H1 (cell line): ENCODE measurements around the gene ASIC2. TPM values are rescaled to one million over a fixed set of nuclear protein-coding genes. Genes with fewer than 3 reads are reported as not detected.

Source experiments
- CTCF ChIA-PET: fragments of 300-600 bp; sonication (Branson Sonifier 250); formaldehyde crosslinking; loops from one replicate; lab custom pipeline; 2021; ENCODE audit not compliant: partially characterized antibody; lab: Charles Lee
- POLR2A ChIA-PET: fragments of 300-600 bp; sonication (Branson Sonifier 250); formaldehyde crosslinking; loops from one replicate; lab custom pipeline; 2021; ENCODE audit warnings: inconsistent platforms; ENCODE audit not compliant: partially characterized antibody; lab: Charles Lee
- DNase-seq, 2 experiments: peaks; one replicate each; pipeline versions ENCODE4 v3.0.0 to v3.0.0-alpha.2; 2010 to 2022; ENCODE audit warnings: low spot score in 2 of 2, low read depth in 1 of 2, mixed read lengths in 1 of 2
- FAIRE-seq: peaks from 2 replicates; lab custom pipeline; 2011; peaks lifted over from hg19 to GRCh38; lab: Jason Lieb, UNC
- H2AFZ ChIP-seq: 2 replicates; pipeline ENCODE4 v1.8.1; 2012; ENCODE audit warnings: low read length, inconsistent platforms
- H2AK5ac ChIP-seq: 2 replicates; pipeline ENCODE4 v1.6.1; 2013; ENCODE audit warnings: low read depth, low read length
- H2BK120ac ChIP-seq: replicated peaks from 2 replicates; pipeline ENCODE3; 2013; ENCODE audit warnings: low read depth, low read length, inconsistent platforms
- H2BK12ac ChIP-seq: 2 replicates; pipeline ENCODE4 v1.6.1; 2013; ENCODE audit warnings: low read depth, low read length
- H2BK15ac ChIP-seq: 2 replicates; pipeline ENCODE4 v1.6.1; 2013; ENCODE audit warnings: low read length
- H2BK20ac ChIP-seq: 2 replicates; pipeline ENCODE4 v1.6.1; 2013; ENCODE audit warnings: low read length
- H2BK5ac ChIP-seq: 2 replicates; pipeline ENCODE4 v1.6.1; 2013; ENCODE audit warnings: low read depth, low read length
- H3K14ac ChIP-seq: 2 replicates; pipeline ENCODE4 v1.6.1; 2013; ENCODE audit warnings: inconsistent platforms; ENCODE audit not compliant: insufficient read length
- H3K18ac ChIP-seq: 2 replicates; pipeline ENCODE4 v1.6.1; 2013; ENCODE audit warnings: low read length; ENCODE audit errors: extremely low read depth
- H3K23ac ChIP-seq: 2 replicates; pipeline ENCODE4 v1.6.1; 2013; ENCODE audit warnings: inconsistent platforms; ENCODE audit not compliant: insufficient read length
- H3K23me2 ChIP-seq: 2 replicates; pipeline ENCODE4 v1.6.1; 2013; ENCODE audit warnings: low read depth, low read length
- H3K27ac ChIP-seq: 2 replicates; pipeline ENCODE4 v1.6.1; 2011; ENCODE audit warnings: low read depth, low read length, inconsistent platforms
- H3K27me3 ChIP-seq, 4 experiments: replicated peaks in 1 of 4; 1 replicate in 1 of 4; 2 replicates in 3 of 4; pipeline versions ENCODE4 v1.6.1 to v1.8.1; 2011 to 2013; ENCODE audit warnings: low read length in 3 of 4, mild to moderate bottlenecking in 3 of 4, inconsistent platforms in 2 of 4, mixed read lengths in 2 of 4, moderate library complexity in 1 of 4; ENCODE audit not compliant: control insufficient read depth in 3 of 4, insufficient read depth in 3 of 4; ENCODE audit errors: extremely low read depth in 1 of 4
- H3K36me3 ChIP-seq, 4 experiments: 2 replicates each; pipeline versions ENCODE4 v1.6.1 to v1.8.1; 2011 to 2013; ENCODE audit warnings: mild to moderate bottlenecking in 4 of 4, low read length in 3 of 4, moderate library complexity in 2 of 4, control low read depth in 1 of 4, inconsistent platforms in 1 of 4; ENCODE audit not compliant: insufficient read depth in 4 of 4, control insufficient read depth in 2 of 4
- H3K4ac ChIP-seq: replicated peaks from 2 replicates; pipeline ENCODE3; 2013; ENCODE audit warnings: low read length, low read depth, mixed read lengths, inconsistent platforms; ENCODE audit not compliant: insufficient read length
- H3K4me1 ChIP-seq, 4 experiments: replicated peaks in 1 of 4; 1 replicate in 1 of 4; 2 replicates in 3 of 4; pipeline versions ENCODE4 v1.6.1 to v1.8.1; 2011 to 2013; ENCODE audit warnings: low read length in 3 of 4, inconsistent platforms in 2 of 4, mixed read lengths in 1 of 4; ENCODE audit not compliant: insufficient read depth in 4 of 4, control insufficient read depth in 3 of 4
- H3K4me2 ChIP-seq, 2 experiments: 2 replicates each; pipeline versions ENCODE4 v1.6.1 to v1.8.1; 2011 to 2013; ENCODE audit warnings: low read depth in 2 of 2, low read length in 2 of 2, control low read depth in 1 of 2, inconsistent platforms in 1 of 2, mild to moderate bottlenecking in 1 of 2; ENCODE audit not compliant: insufficient read depth in 1 of 2
- H3K4me3 ChIP-seq, 4 experiments: fragments of 200-600, 300-600 bp in 1 of 4; sonication (generic), shearing (Covaris generic), sonication (Bioruptor Twin) in 1 of 4; 2 replicates each; pipeline versions ENCODE4 v1.5.1 to v1.8.1; 2011 to 2016; ENCODE audit warnings: low read length in 4 of 4, low read depth in 3 of 4, control low read depth in 2 of 4, inconsistent platforms in 2 of 4, mild to moderate bottlenecking in 2 of 4, mixed read lengths in 1 of 4, moderate library complexity in 1 of 4; ENCODE audit not compliant: insufficient read depth in 2 of 4; ENCODE audit errors: extremely low read depth in 1 of 4
- H3K56ac ChIP-seq: replicated peaks from 2 replicates; pipeline ENCODE3; 2013; ENCODE audit warnings: low read depth, mild to moderate bottlenecking, mixed read lengths, low read length, inconsistent platforms; ENCODE audit not compliant: insufficient read length
- H3K79me1 ChIP-seq: 2 replicates; pipeline ENCODE4 v1.6.1; 2013; ENCODE audit warnings: low read depth, low read length, control low read depth
- H3K79me2 ChIP-seq, 2 experiments: 2 replicates each; pipeline versions ENCODE4 v1.6.1 to v1.8.1; 2012 to 2013; ENCODE audit warnings: low read length in 2 of 2, mild to moderate bottlenecking in 2 of 2, inconsistent platforms in 1 of 2; ENCODE audit not compliant: insufficient read depth in 2 of 2, control insufficient read depth in 1 of 2
- H3K9ac ChIP-seq, 4 experiments: replicated peaks in 1 of 4; 1 replicate in 1 of 4; 2 replicates in 3 of 4; pipeline versions ENCODE4 v1.6.1 to v1.8.1; 2011 to 2013; ENCODE audit warnings: low read depth in 3 of 4, low read length in 3 of 4, control low read depth in 2 of 4, mild to moderate bottlenecking in 2 of 4, moderate library complexity in 2 of 4, inconsistent platforms in 1 of 4; ENCODE audit errors: extremely low read depth in 1 of 4
- H3K9me3 ChIP-seq, 2 experiments: 2 replicates each; pipeline versions ENCODE4 v1.6.1 to v1.8.1; 2012 to 2013; ENCODE audit warnings: mild to moderate bottlenecking in 2 of 2, moderate library complexity in 2 of 2, control low read depth in 1 of 2, inconsistent platforms in 1 of 2, low read depth in 1 of 2, low read length in 1 of 2, mixed read lengths in 1 of 2; ENCODE audit not compliant: insufficient read depth in 2 of 2
- H4K20me1 ChIP-seq, 2 experiments: replicated peaks in 1 of 2; 2 replicates each; pipeline versions ENCODE3 to v1.8.1; 2011 to 2013; ENCODE audit warnings: inconsistent platforms in 2 of 2, low read length in 2 of 2, mild to moderate bottlenecking in 1 of 2; ENCODE audit not compliant: insufficient read depth in 2 of 2, control insufficient read depth in 1 of 2
- H4K5ac ChIP-seq: 2 replicates; pipeline ENCODE4 v1.6.1; 2013; ENCODE audit warnings: low read length, low read depth, mixed read lengths, inconsistent platforms; ENCODE audit not compliant: insufficient read length
- H4K8ac ChIP-seq: 2 replicates; pipeline ENCODE4 v1.8.0; 2013; ENCODE audit warnings: mild to moderate bottlenecking, moderate library complexity, low read length, inconsistent platforms; ENCODE audit not compliant: insufficient read depth; ENCODE audit errors: extremely low read depth
- H4K91ac ChIP-seq: replicated peaks from 2 replicates; pipeline ENCODE3; 2013; ENCODE audit warnings: low read length, mixed read lengths, inconsistent platforms; ENCODE audit not compliant: insufficient read length
- JUND ChIP-seq: IDR thresholded peaks from 2 replicates; pipeline ENCODE4 v1.6.1; 2011; ENCODE audit warnings: mild to moderate bottlenecking, improper control_type of control experiment, low read length
- KDM4A ChIP-seq: IDR thresholded peaks from one replicate; pipeline ENCODE4 v1.7.1; 2012; ENCODE audit warnings: low read depth, mild to moderate bottlenecking, moderate library complexity, low read length, inconsistent platforms; ENCODE audit not compliant: severe bottlenecking
- MAFK ChIP-seq: IDR thresholded peaks from 2 replicates; pipeline ENCODE4 v1.6.1; 2012; ENCODE audit warnings: low read depth, mild to moderate bottlenecking, improper control_type of control experiment, low read length
- SP1 ChIP-seq: IDR thresholded peaks from 2 replicates; pipeline ENCODE4 v1.6.1; 2011; ENCODE audit warnings: low read depth, low read length
- YY1 ChIP-seq: IDR thresholded peaks from 2 replicates; pipeline ENCODE4 v1.6.1; 2011; ENCODE audit warnings: low read depth, mild to moderate bottlenecking, low read length
- WGBS, 2 experiments: shearing (Covaris generic) in 1 of 2; methylation state at CpG; one replicate each; pipeline versions ENCODE4 v1.1.6 to v1.1.7; 2013 to 2015; ENCODE audit warnings: low lambda C conversion rate in 2 of 2, mixed read lengths in 2 of 2, inconsistent platforms in 1 of 2, low coverage in 1 of 2, missing lambda C conversion rate in 1 of 2; ENCODE audit not compliant: insufficient replicate concordance in 2 of 2, insufficient coverage in 1 of 2, insufficient read length in 1 of 2; ENCODE audit errors: extremely low coverage in 1 of 2, missing lambda C conversion rate in 1 of 2; 5-methylcytosine and 5-hydroxymethylcytosine counted together
- polyA plus RNA-seq, 7 experiments: library from polyadenylated mRNA; depleted of rRNA in 3 of 7; stranded (reverse) in 5 of 7; unstranded in 2 of 7; fragments of >200 nt in 5 of 7; fragments of 200-250 nt in 2 of 7; gene quantifications; 1 replicate in 5 of 7; 2 replicates in 1 of 7; 4 replicates in 1 of 7; pipeline versions ENCODE4 v1.2.1 to v1.2.3, GENCODE V29; 2011 to 2013; ENCODE audit warnings: missing spikeins in 2 of 7, mixed read lengths in 2 of 7
- total RNA-seq: library from RNA; stranded (reverse); fragmentation: NEBNext Ultra II Directional; extraction: Animal tissue kit (Norgen Biotek cat#: 25700); gene quantifications from 2 replicates; pipeline ENCODE4 v1.2.1, GENCODE V29; 2021

ASIC2 gene
- total and polyA plus RNA-seq, 2 of the 8 experiments (the other 6 are each of a cell fraction or from before 2014, with no cell fraction given) = 0.86 to 1.2 TPM

DNA sequence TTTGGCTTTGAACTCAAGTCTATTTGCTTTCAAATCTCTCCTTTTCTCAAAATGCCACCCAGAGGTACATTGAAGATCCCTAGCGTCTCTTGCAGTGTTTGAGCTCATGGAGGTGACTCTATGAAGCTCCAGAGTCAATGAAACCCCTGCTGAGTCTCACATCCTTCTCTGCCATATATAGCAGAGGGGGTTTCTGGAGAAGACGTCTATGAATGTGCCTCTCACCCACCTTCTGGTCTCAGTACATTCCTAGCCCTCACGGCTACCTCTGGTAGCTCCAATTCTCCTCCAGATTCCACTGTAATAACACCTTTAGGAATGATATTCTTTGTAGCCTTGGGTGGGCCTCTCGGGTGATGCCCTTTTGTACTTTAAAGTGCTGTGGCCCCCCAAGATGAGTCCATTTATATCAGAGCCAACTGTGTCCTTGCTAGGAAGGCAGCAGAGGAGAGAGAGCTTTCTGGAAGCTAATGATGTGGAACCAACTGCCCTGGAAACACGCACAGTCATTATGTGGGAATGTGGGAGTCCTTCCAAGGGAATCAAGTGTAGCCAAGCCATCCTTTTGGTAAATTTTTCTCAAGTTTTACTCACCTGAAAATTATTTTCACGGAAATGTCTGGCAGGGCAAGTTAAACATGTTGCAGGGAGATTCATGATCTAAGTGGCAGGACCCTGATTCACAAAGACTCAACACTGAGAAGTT is 123.4 kb downstream of the ASIC2 start:
- Histone ChIP-seq H3K27ac (no peak overlapping the region), H3K4me2 (no peak overlapping the region), H2BK15ac (no peak overlapping the region), H3K23me2 (peaks cover 3% of the 10 kb centered on the region; the same call in 1 of the 2 replicates), H3K79me2 (no peaks in the 10 kb centered on the region), H3K56ac (no peak overlapping the region), H2AFZ (no peak overlapping the region), H3K4me3 (no peak overlapping the region), H2BK5ac (no peak overlapping the region), H4K5ac (no peak overlapping the region), H3K9me3 (no peaks in the 10 kb centered on the region), H2AK5ac (no peak overlapping the region), H3K36me3 (no peaks in the 10 kb centered on the region; a peak in 3 of 8 replicates), H3K79me1 (no peaks in the 10 kb centered on the region), H4K20me1 (no peaks in the 10 kb centered on the region), H3K23ac (no peak overlapping the region), H3K9ac (no peak overlapping the region), H4K8ac (no peak overlapping the region), H2BK120ac (no peak overlapping the region), H4K91ac (no peak overlapping the region), H3K4me1 (no peaks in the 10 kb centered on the region), H3K4ac (no peak overlapping the region), H2BK20ac (no peak overlapping the region), H3K18ac (no peak overlapping the region), H3K27me3 (0 out of 7 replicates have a peak, but pooled peaks cover 0 to 2% (median 0%) of the 10 kb centered on the region in 4 experiments), H2BK12ac (no peak overlapping the region), H3K14ac (no peak overlapping the region)
- ChIA-PET CTCF (interaction anchor here (0.6 to 1.6 kb wide), 5 partner anchors 9 to 131 kb away, joined by 3 to 4 read pairs (median 3); no protein-coding TSS in a partner anchor), POLR2A (no interaction called here)
- WGBS, 2 experiments = 92% methylated on average over 6 of the region's 6 CpGs; no CpG with 5 or more reads in 1 of the 2 experiments
- FAIRE-seq (no peak), DNase-seq (no peak)
- TF ChIP-seq KDM4A (no peak), JUND (no peak), YY1 (no peak), MAFK (no peak), SP1 (no peak)
